ENCODE data around the gene FAM110D. TPM values are rescaled to one million over a fixed set of nuclear protein-coding genes. Genes with fewer than 3 reads are reported as not detected.

Gene FAM110D
- total RNA-seq, 1 experiment from 2014 or later = 0.05 TPM

GRCh38 chr1:26161415-26162219 lies 2.7 kb downstream of the FAM110D start:
- intact Hi-C loops (cut with micrococcal nuclease; ENCODE audit: unreplicated experiment) (no loop called here), in situ Hi-C loops (cut with HindIII; ENCODE audit: low pct_unique_long_range_greater_than_20kb, low sequenced_read_pairs) (no loop called here)
- Histone ChIP-seq H3K4me1 (ENCODE audit: control insufficient read depth, insufficient read depth, low read length) (peaks cover 6% of the 10 kb centered on the region; the same call in 1 of the 2 replicates), H3K27me3 (ENCODE audit: control insufficient read depth, insufficient read depth, low read length) (no peaks in the 10 kb centered on the region), H3K36me3 (ENCODE audit: control insufficient read depth, insufficient read depth, low read length) (no peaks in the 10 kb centered on the region), H3K27ac (ENCODE audit: low read length) (peak overlapping the region; percentile 73), H3K4me3 (ENCODE audit: low read depth in 2 of 2, low read length in 2 of 2) (peak overlapping the region; percentile 47 to 56), H3K9me3 (ENCODE audit: control insufficient read depth, insufficient read depth, low read depth, low read length) (no peaks in the 10 kb centered on the region)
- no TSS peak for BruUV-seq (replicated peaks)
- DNase-seq (ENCODE audit: low read depth, low spot score) (no peak), ATAC-seq (peak; percentile 71)
- TF ChIP-seq CTCF (IDR thresholded peaks at IDR 0.05) (peak; percentile 39; the same call in 1 of the 2 replicates), POLR2AphosphoS5 (IDR thresholded peaks at IDR 0.05; ENCODE audit: low read depth, low read length) (no peak)
- ChIA-PET POLR2A (no interaction called here), CTCF (no interaction called here)

DNA sequence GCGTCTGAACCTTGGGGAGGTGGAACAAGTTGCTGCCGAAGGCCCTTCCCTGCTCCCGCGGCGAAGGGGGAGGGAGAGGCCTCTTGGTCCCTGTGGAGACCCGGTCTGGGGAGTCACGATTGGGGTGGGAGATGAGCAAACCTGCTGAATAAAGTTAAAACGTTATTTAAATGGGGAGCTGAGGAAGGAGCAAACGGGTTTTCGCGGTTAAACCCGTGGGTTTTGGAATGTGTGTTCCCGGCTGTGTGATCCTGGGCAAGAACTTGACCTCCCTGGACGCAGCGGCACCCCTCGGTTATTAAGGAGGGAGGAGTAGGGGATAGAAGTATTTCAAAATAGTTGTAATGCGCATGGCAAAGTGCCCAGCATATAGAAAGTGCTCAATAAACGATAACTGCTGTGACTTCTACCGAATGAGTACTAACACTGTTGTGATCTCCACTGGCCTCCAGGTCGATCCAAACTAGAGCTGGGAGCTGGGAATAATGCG lies 3.4 kb downstream of the FAM110D start:
- DNase-seq (ENCODE audit: low read depth, low spot score) (no peak), ATAC-seq (no peak; the same call in 1 of the 2 replicates)
- Histone ChIP-seq H3K4me1 (ENCODE audit: control insufficient read depth, insufficient read depth, low read length) (peaks cover 6% of the 10 kb centered on the region; the same call in 1 of the 2 replicates), H3K27ac (ENCODE audit: low read length) (peak overlapping the region; percentile 67), H3K36me3 (ENCODE audit: control insufficient read depth, insufficient read depth, low read length) (no peaks in the 10 kb centered on the region), H3K27me3 (ENCODE audit: control insufficient read depth, insufficient read depth, low read length) (no peaks in the 10 kb centered on the region), H3K9me3 (ENCODE audit: control insufficient read depth, insufficient read depth, low read depth, low read length) (no peaks in the 10 kb centered on the region), H3K4me3 (ENCODE audit: low read depth in 2 of 2, low read length in 2 of 2) (peak overlapping the region; percentile 47 to 56)
- no TSS peak for BruUV-seq (replicated peaks)
- intact Hi-C loops (cut with micrococcal nuclease; ENCODE audit: unreplicated experiment) = no loop called here
- ChIA-PET CTCF (no interaction called here), POLR2A (interaction anchor here (0.6 kb wide), 1 partner anchor 147 kb away, joined by 6 read pairs; no protein-coding TSS in a partner anchor)
- in situ Hi-C loops (cut with HindIII; ENCODE audit: low pct_unique_long_range_greater_than_20kb, low sequenced_read_pairs) = no loop called here
- TF ChIP-seq CTCF (IDR thresholded peaks at IDR 0.05) = no peak
- TF ChIP-seq REST (IDR thresholded peaks at IDR 0.05; ENCODE audit: insufficient read depth in 1 of 2, low read depth in 2 of 2, low read length in 1 of 2) = no peak
- no peak for TF ChIP-seq TCF7L2 (IDR thresholded peaks at IDR 0.05; ENCODE audit: low read depth, low read length)
- no peak for TF ChIP-seq SIN3A (IDR thresholded peaks at IDR 0.05; ENCODE audit: borderline replicate concordance, insufficient read depth, low read depth, low read length)
- no peak for TF ChIP-seq POLR2AphosphoS5 (IDR thresholded peaks at IDR 0.05; ENCODE audit: low read depth, low read length)

Measured in Panc1 (cell line).